GM23338 (cell line): Measurements from ENCODE around the gene SEC23IP.
"Not testable (repeated sequence)": the region's sequence is repeated elsewhere in the genome, so short reads cannot be mapped to it uniquely, and the experiment has no call there.

ENCODE experiments used
- CREB1 ChIP-seq: fragments of 250-450 bp; sonication (Bioruptor Pico); IDR thresholded peaks from 2 replicates; pipeline ENCODE4 v1.5.0; 2020; ENCODE audit warnings: low read depth, mild to moderate bottlenecking, moderate library complexity
- ETS1 ChIP-seq: IDR thresholded peaks from 2 replicates; pipeline ENCODE4 v1.6.1; 2016; ENCODE audit warnings: antibody characterized with exemption
- EZH2 ChIP-seq: fragments of 200-600 bp; sonication (generic); IDR thresholded peaks from one replicate; pipeline ENCODE4 v1.8.0; 2017; ENCODE audit warnings: antibody characterized with exemption, mild to moderate bottlenecking, low read depth; ENCODE audit not compliant: unreplicated experiment
- EZH2phosphoT487 ChIP-seq: fragments of 200-600 bp; sonication (generic); IDR thresholded peaks from one replicate; pipeline ENCODE4 v1.8.1; 2018; ENCODE audit warnings: antibody characterized with exemption; ENCODE audit not compliant: unreplicated experiment
- JUNB ChIP-seq: IDR thresholded peaks from one replicate; pipeline ENCODE4 v1.6.1; 2016; ENCODE audit warnings: antibody characterized with exemption; ENCODE audit not compliant: unreplicated experiment
- NANOG ChIP-seq: IDR thresholded peaks from 2 replicates; pipeline ENCODE4 v1.6.1; 2016; ENCODE audit warnings: antibody characterized with exemption, borderline replicate concordance
- POLR2AphosphoS5 ChIP-seq: IDR thresholded peaks from 2 replicates; pipeline ENCODE4 v1.6.1; 2016; ENCODE audit warnings: antibody characterized with exemption, low read depth
- STAT1 ChIP-seq: IDR thresholded peaks from one replicate; pipeline ENCODE4 v1.6.1; 2016; ENCODE audit warnings: antibody characterized with exemption; ENCODE audit not compliant: unreplicated experiment
- ZNF114 ChIP-seq: fragments of 250-450 bp; sonication (Bioruptor Pico); IDR thresholded peaks from 2 replicates; pipeline ENCODE4 v1.5.0; 2020; ENCODE audit warnings: mild to moderate bottlenecking, moderate library complexity
- ZNF331 ChIP-seq: fragments of 250-450 bp; sonication (Bioruptor Pico); IDR thresholded peaks from 2 replicates; pipeline ENCODE4 v1.5.0; 2020; ENCODE audit warnings: low read depth, mild to moderate bottlenecking, moderate library complexity
- TF ChIP-seq, protein P1 (sequence below), 2 experiments: fragments of 200-600 bp in 1 of 2; sonication (generic) in 1 of 2; conservative IDR thresholded peaks; 2 replicates each; pipeline versions ENCODE4 v1.5.1 to v1.6.1; 2016 to 2017; ENCODE audit warnings: antibody characterized with exemption in 2 of 2, low read depth in 2 of 2, mild to moderate bottlenecking in 2 of 2, moderate library complexity in 1 of 2
- TF ChIP-seq, protein P2 (sequence below): IDR thresholded peaks from one replicate; pipeline ENCODE4 v1.6.1; 2018; ENCODE audit warnings: antibody characterized with exemption; ENCODE audit not compliant: unreplicated experiment

- not testable (repeated sequence) for TF ChIP-seq CREB1 (CRISPR knock-in tag); STAT1; EZH2; JUNB; POLR2AphosphoS5; EZH2phosphoT487; ZNF331 (CRISPR knock-in tag); ETS1; NANOG; ZNF114 (CRISPR knock-in tag)
- TF ChIP-seq, protein P1, sequence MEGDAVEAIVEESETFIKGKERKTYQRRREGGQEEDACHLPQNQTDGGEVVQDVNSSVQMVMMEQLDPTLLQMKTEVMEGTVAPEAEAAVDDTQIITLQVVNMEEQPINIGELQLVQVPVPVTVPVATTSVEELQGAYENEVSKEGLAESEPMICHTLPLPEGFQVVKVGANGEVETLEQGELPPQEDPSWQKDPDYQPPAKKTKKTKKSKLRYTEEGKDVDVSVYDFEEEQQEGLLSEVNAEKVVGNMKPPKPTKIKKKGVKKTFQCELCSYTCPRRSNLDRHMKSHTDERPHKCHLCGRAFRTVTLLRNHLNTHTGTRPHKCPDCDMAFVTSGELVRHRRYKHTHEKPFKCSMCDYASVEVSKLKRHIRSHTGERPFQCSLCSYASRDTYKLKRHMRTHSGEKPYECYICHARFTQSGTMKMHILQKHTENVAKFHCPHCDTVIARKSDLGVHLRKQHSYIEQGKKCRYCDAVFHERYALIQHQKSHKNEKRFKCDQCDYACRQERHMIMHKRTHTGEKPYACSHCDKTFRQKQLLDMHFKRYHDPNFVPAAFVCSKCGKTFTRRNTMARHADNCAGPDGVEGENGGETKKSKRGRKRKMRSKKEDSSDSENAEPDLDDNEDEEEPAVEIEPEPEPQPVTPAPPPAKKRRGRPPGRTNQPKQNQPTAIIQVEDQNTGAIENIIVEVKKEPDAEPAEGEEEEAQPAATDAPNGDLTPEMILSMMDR (conservative IDR thresholded peaks at IDR 0.05; ENCODE audit: low read depth in 2 of 2) = not testable (repeated sequence)
- TF ChIP-seq, protein P2, sequence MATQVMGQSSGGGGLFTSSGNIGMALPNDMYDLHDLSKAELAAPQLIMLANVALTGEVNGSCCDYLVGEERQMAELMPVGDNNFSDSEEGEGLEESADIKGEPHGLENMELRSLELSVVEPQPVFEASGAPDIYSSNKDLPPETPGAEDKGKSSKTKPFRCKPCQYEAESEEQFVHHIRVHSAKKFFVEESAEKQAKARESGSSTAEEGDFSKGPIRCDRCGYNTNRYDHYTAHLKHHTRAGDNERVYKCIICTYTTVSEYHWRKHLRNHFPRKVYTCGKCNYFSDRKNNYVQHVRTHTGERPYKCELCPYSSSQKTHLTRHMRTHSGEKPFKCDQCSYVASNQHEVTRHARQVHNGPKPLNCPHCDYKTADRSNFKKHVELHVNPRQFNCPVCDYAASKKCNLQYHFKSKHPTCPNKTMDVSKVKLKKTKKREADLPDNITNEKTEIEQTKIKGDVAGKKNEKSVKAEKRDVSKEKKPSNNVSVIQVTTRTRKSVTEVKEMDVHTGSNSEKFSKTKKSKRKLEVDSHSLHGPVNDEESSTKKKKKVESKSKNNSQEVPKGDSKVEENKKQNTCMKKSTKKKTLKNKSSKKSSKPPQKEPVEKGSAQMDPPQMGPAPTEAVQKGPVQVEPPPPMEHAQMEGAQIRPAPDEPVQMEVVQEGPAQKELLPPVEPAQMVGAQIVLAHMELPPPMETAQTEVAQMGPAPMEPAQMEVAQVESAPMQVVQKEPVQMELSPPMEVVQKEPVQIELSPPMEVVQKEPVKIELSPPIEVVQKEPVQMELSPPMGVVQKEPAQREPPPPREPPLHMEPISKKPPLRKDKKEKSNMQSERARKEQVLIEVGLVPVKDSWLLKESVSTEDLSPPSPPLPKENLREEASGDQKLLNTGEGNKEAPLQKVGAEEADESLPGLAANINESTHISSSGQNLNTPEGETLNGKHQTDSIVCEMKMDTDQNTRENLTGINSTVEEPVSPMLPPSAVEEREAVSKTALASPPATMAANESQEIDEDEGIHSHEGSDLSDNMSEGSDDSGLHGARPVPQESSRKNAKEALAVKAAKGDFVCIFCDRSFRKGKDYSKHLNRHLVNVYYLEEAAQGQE = not testable (repeated sequence)
Measured at GRCh38 chr10:119890307-119890706, 2.2 kb upstream of the SEC23IP start.
